ENCODE results near the gene PPP1R7.

Gene PPP1R7

DNA sequence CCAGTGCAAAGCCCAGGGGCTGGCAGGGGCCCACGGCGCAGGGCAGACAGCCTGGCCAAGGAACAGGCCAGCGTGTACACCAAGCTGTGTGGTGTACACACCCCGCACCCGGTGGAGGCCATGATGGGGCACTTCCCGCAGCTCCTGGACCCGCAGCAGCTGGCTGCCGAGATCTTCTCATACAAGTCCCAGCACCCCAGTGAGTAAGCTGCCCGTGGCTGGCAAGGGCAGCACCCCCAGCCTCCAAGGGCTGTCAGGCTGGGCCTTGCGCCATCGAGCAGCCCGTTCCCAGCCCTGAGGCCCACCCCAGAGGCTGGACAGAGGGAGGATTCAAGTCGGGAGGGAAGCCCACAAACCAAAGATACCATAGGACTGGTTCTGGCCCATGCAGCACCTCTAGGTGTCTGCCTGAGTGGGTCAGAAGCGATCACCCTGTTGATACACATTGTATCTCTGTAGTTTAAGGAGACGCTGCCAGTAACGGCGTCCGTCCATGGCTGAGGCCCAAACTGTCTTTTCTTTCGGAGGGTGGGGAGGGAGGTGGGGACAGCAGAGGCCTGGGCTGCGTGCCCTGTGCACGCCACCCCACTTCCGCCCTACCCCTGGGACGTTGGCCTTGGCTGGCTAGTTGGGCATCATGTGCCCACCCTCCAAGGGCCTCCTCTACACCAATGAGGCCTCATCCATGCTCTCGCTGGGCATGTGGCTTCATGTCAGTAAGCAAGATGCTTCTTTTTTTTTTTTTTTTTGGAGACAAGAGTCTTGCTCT is 31.3 kb upstream of the PPP1R7 start:
- Mint-ChIP-seq H3K9me3 (no peaks in the 10 kb centered on the region), H3K27me3 (ENCODE audit: low read depth) (no peaks in the 10 kb centered on the region), H3K4me3 (no peak overlapping the region), H3K36me3 (ENCODE audit: low read depth) (peaks cover 31% of the 10 kb centered on the region), H3K27ac (no peak overlapping the region), H3K4me1 (no peaks in the 10 kb centered on the region)
- TF ChIP-seq, protein P1, sequence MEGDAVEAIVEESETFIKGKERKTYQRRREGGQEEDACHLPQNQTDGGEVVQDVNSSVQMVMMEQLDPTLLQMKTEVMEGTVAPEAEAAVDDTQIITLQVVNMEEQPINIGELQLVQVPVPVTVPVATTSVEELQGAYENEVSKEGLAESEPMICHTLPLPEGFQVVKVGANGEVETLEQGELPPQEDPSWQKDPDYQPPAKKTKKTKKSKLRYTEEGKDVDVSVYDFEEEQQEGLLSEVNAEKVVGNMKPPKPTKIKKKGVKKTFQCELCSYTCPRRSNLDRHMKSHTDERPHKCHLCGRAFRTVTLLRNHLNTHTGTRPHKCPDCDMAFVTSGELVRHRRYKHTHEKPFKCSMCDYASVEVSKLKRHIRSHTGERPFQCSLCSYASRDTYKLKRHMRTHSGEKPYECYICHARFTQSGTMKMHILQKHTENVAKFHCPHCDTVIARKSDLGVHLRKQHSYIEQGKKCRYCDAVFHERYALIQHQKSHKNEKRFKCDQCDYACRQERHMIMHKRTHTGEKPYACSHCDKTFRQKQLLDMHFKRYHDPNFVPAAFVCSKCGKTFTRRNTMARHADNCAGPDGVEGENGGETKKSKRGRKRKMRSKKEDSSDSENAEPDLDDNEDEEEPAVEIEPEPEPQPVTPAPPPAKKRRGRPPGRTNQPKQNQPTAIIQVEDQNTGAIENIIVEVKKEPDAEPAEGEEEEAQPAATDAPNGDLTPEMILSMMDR (IDR thresholded peaks at IDR 0.05; ENCODE audit: unreplicated experiment in 3 of 3) = no peak

DNA sequence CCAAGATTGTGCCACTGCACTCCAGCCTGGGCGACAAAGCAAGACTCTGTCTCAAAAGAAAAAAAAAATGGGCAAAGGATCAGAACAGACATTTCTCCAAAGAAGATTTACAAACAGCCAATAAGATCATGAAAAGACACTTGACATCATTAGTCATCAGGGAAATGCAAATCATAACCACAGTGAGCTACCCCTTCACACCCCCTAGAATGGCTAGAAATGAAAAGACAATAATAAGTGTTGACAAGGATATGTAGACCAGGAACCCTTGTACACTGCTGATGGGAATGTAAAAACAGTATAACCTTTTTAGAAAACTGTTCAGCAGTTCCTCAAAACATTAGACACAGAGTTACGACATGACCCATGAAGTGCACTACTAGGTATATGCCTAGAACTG is 29.8 kb upstream of the PPP1R7 start:
- Mint-ChIP-seq H3K36me3 (ENCODE audit: low read depth) (peaks cover 21% of the 10 kb centered on the region), H3K9me3 (no peaks in the 10 kb centered on the region), H3K4me3 (no peak overlapping the region), H3K27me3 (ENCODE audit: low read depth) (no peaks in the 10 kb centered on the region), H3K4me1 (no peaks in the 10 kb centered on the region), H3K27ac (no peak overlapping the region)
- TF ChIP-seq, protein P1 (IDR thresholded peaks at IDR 0.05; ENCODE audit: unreplicated experiment in 3 of 3) = no peak

- Mint-ChIP-seq H3K27ac (no peak overlapping the region), H3K36me3 (ENCODE audit: low read depth) (peaks cover 19% of the 10 kb centered on the region), H3K4me3 (no peak overlapping the region), H3K9me3 (no peaks in the 10 kb centered on the region), H3K4me1 (no peaks in the 10 kb centered on the region), H3K27me3 (ENCODE audit: low read depth) (no peaks in the 10 kb centered on the region)
- TF ChIP-seq, protein P1 (IDR thresholded peaks at IDR 0.05; ENCODE audit: unreplicated experiment in 3 of 3) = no peak
Observed at GRCh38 chr2:241121008-241121407, 29.3 kb upstream of the PPP1R7 start.

DNA sequence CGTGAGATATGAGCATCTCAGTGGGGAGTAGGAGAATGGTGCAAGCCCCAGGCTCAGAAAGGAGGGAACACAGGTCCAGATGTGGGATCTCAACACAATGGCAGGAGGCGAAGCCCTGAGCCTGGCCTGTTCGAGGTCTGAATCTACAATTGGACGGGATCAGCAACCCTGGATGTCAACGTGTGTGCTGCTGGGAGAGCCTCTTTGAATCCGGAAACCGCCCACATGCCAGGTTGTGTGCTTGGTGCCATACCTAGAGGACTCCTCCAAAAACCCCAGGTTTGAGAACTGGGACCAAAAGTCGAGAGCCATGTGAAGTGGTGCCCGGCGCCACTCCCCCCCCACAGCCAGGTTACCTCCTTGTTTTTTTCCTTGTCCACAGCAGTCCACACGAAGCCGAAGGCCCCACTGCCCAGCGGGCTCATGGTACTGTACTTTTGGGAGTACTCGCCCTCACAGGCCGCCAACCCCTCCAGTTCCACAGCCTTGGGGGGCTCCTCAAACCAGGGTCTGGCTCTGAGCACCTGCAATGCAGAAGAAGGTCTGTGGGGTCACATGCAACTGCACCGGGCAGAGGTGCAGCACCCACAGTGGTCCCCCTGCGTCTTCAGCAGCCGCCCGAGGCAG is 27.8 kb upstream of the PPP1R7 start:
- no peaks in the 10 kb centered on the region for H3K27me3 Mint-ChIP-seq (ENCODE audit: low read depth)
- no peaks in the 10 kb centered on the region for H3K9me3 Mint-ChIP-seq
- no peak overlapping the region for H3K4me3 Mint-ChIP-seq
- H3K27ac Mint-ChIP-seq = no peak overlapping the region
- H3K4me1 Mint-ChIP-seq = no peaks in the 10 kb centered on the region
- TF ChIP-seq, protein P1 (IDR thresholded peaks at IDR 0.05; ENCODE audit: unreplicated experiment in 3 of 3) = no peak
- H3K36me3 Mint-ChIP-seq (ENCODE audit: low read depth) = peaks cover 16% of the 10 kb centered on the region

GRCh38 chr2:241123816-241124536 is 26.3 kb upstream of the PPP1R7 start:
- no peak overlapping the region for H3K27ac Mint-ChIP-seq
- H3K4me3 Mint-ChIP-seq = no peak overlapping the region
- H3K27me3 Mint-ChIP-seq (ENCODE audit: low read depth) = no peaks in the 10 kb centered on the region
- peaks cover 16% of the 10 kb centered on the region for H3K36me3 Mint-ChIP-seq (ENCODE audit: low read depth)
- TF ChIP-seq, protein P1 (IDR thresholded peaks at IDR 0.05; ENCODE audit: unreplicated experiment in 3 of 3) = no peak
- H3K4me1 Mint-ChIP-seq = no peaks in the 10 kb centered on the region
- no peaks in the 10 kb centered on the region for H3K9me3 Mint-ChIP-seq

Data from nephron (organoid).